Activated CD4-positive, alpha-beta T cell treated with anti-CD3 and anti-CD28 coated beads, Interleukin-2, amount 10 ng/mL, durations not matched to agents 24 days and 14 days (primary cell): ENCODE results near the gene TMEM132D. TPM values are rescaled to one million over a fixed set of nuclear protein-coding genes. Genes with fewer than 3 reads are reported as not detected.

Source experiments
- DNase-seq: peaks from one replicate; pipeline ENCODE4 v3.0.0; 2022
- H3K27ac Mint-ChIP-seq: one replicate; pipeline ENCODE4 v1.8.0; 2022; ENCODE audit warnings: mild to moderate bottlenecking, mixed read lengths
- H3K27me3 Mint-ChIP-seq: one replicate; pipeline ENCODE4 v1.8.0; 2022; ENCODE audit warnings: mixed read lengths
- H3K36me3 Mint-ChIP-seq: one replicate; pipeline ENCODE4 v1.8.0; 2022; ENCODE audit warnings: low read depth, mild to moderate bottlenecking, mixed read lengths
- H3K4me1 Mint-ChIP-seq: one replicate; pipeline ENCODE4 v1.8.0; 2021; ENCODE audit warnings: mixed read lengths
- H3K4me3 Mint-ChIP-seq: one replicate; pipeline ENCODE4 v1.8.0; 2022; ENCODE audit warnings: mild to moderate bottlenecking, moderate library complexity, mixed read lengths
- H3K9me3 Mint-ChIP-seq: one replicate; pipeline ENCODE4 v1.8.0; 2021; ENCODE audit warnings: mixed read lengths
- intact Hi-C: fragments of 100-400 bp; cut with micrococcal nuclease; formaldehyde crosslinking; loops from one replicate; pipeline ENCODE4 v1.15.1; 2023
- total RNA-seq: library from RNA; stranded (reverse); gene quantifications from 2 replicates; pipeline ENCODE4 v1.2.3, GENCODE V29; 2022

The TMEM132D gene
- total RNA-seq, 1 donor from 2014 or later, result not detected

- H3K9me3 Mint-ChIP-seq, result peaks cover 15% of the 10 kb centered on the region
- H3K36me3 Mint-ChIP-seq, result no peaks in the 10 kb centered on the region
- H3K27ac Mint-ChIP-seq, result no peak overlapping the region
- no peak overlapping the region for H3K4me3 Mint-ChIP-seq
- intact Hi-C loops, result no loop called here
- no peak for DNase-seq
- no peaks in the 10 kb centered on the region for H3K4me1 Mint-ChIP-seq
- H3K27me3 Mint-ChIP-seq, result no peaks in the 10 kb centered on the region
These were observed 288.8 kb downstream of the TMEM132D start for GRCh38 chr12:129615001-129615400.

GRCh38 chr12:129614221-129614885, 289.5 kb downstream of the TMEM132D start:
- no peaks in the 10 kb centered on the region for H3K27me3 Mint-ChIP-seq
- intact Hi-C loops, result no loop called here
- no peak for DNase-seq
- H3K36me3 Mint-ChIP-seq, result no peaks in the 10 kb centered on the region
- H3K9me3 Mint-ChIP-seq, result peaks cover 15% of the 10 kb centered on the region
- no peaks in the 10 kb centered on the region for H3K4me1 Mint-ChIP-seq
- no peak overlapping the region for H3K4me3 Mint-ChIP-seq
- no peak overlapping the region for H3K27ac Mint-ChIP-seq

- no peak for DNase-seq
- Mint-ChIP-seq H3K4me1 (no peaks in the 10 kb centered on the region), H3K4me3 (no peak overlapping the region), H3K9me3 (peaks cover 15% of the 10 kb centered on the region), H3K36me3 (no peaks in the 10 kb centered on the region), H3K27ac (no peak overlapping the region), H3K27me3 (no peaks in the 10 kb centered on the region)
- intact Hi-C loops, result no loop called here
These were observed 290.5 kb downstream of the TMEM132D start for GRCh38 chr12:129613314-129613713.

GRCh38 chr12:129610601-129611120, 293.2 kb downstream of the TMEM132D start:
- no peaks in the 10 kb centered on the region for H3K36me3 Mint-ChIP-seq
- no peaks in the 10 kb centered on the region for H3K4me1 Mint-ChIP-seq
- intact Hi-C loops, result no loop called here
- no peaks in the 10 kb centered on the region for H3K27me3 Mint-ChIP-seq
- H3K4me3 Mint-ChIP-seq, result no peak overlapping the region
- no peak overlapping the region for H3K27ac Mint-ChIP-seq
- no peak for DNase-seq
- peaks cover 6% of the 10 kb centered on the region for H3K9me3 Mint-ChIP-seq

GRCh38 chr12:129607756-129608155, 296.1 kb downstream of the TMEM132D start:
- Mint-ChIP-seq H3K4me3 (no peak overlapping the region), H3K36me3 (no peaks in the 10 kb centered on the region), H3K27ac (no peak overlapping the region), H3K9me3 (peaks cover 3% of the 10 kb centered on the region), H3K4me1 (no peaks in the 10 kb centered on the region), H3K27me3 (no peaks in the 10 kb centered on the region)
- no peak for DNase-seq
- intact Hi-C loops, result no loop called here

- no peaks in the 10 kb centered on the region for H3K27me3 Mint-ChIP-seq
- H3K4me1 Mint-ChIP-seq, result no peaks in the 10 kb centered on the region
- H3K4me3 Mint-ChIP-seq, result no peak overlapping the region
- H3K9me3 Mint-ChIP-seq, result peaks cover 3% of the 10 kb centered on the region
- DNase-seq, result no peak
- H3K27ac Mint-ChIP-seq, result no peak overlapping the region
- no peaks in the 10 kb centered on the region for H3K36me3 Mint-ChIP-seq
- intact Hi-C loops, result no loop called here
These were observed 296.5 kb downstream of the TMEM132D start for GRCh38 chr12:129607301-129607700.

- Mint-ChIP-seq H3K4me3 (no peak overlapping the region), H3K27ac (no peak overlapping the region), H3K4me1 (no peaks in the 10 kb centered on the region), H3K27me3 (no peaks in the 10 kb centered on the region), H3K36me3 (no peaks in the 10 kb centered on the region), H3K9me3 (no peaks in the 10 kb centered on the region)
- intact Hi-C loops, result no loop called here
- DNase-seq, result no peak
These were observed 297.6 kb downstream of the TMEM132D start for GRCh38 chr12:129606239-129606638.

GRCh38 chr12:129605666-129606065, 298.2 kb downstream of the TMEM132D start:
- H3K4me3 Mint-ChIP-seq, result no peak overlapping the region
- H3K9me3 Mint-ChIP-seq, result no peaks in the 10 kb centered on the region
- H3K27me3 Mint-ChIP-seq, result no peaks in the 10 kb centered on the region
- H3K27ac Mint-ChIP-seq, result no peak overlapping the region
- no peak for DNase-seq
- intact Hi-C loops, result no loop called here
- H3K4me1 Mint-ChIP-seq, result no peaks in the 10 kb centered on the region
- no peaks in the 10 kb centered on the region for H3K36me3 Mint-ChIP-seq

GRCh38 chr12:129604506-129604905, 299.3 kb downstream of the TMEM132D start:
- H3K27me3 Mint-ChIP-seq, result no peaks in the 10 kb centered on the region

GRCh38 chr12:129599406-129599805, 304.4 kb downstream of the TMEM132D start:
- H3K9me3 Mint-ChIP-seq, result peaks cover 3% of the 10 kb centered on the region
- H3K27me3 Mint-ChIP-seq, result no peaks in the 10 kb centered on the region
- H3K27ac Mint-ChIP-seq, result no peak overlapping the region
- H3K36me3 Mint-ChIP-seq, result no peaks in the 10 kb centered on the region
- no peak for DNase-seq
- intact Hi-C loops, result no loop called here
- H3K4me3 Mint-ChIP-seq, result no peak overlapping the region
- no peaks in the 10 kb centered on the region for H3K4me1 Mint-ChIP-seq

More at GRCh38 chr12:129604506-129604905, 299.3 kb downstream of the TMEM132D start:
- no peaks in the 10 kb centered on the region for H3K9me3 Mint-ChIP-seq
- no peaks in the 10 kb centered on the region for H3K4me1 Mint-ChIP-seq
- intact Hi-C loops, result no loop called here
- H3K27ac Mint-ChIP-seq, result no peak overlapping the region
- H3K36me3 Mint-ChIP-seq, result no peaks in the 10 kb centered on the region
- DNase-seq, result no peak
- no peak overlapping the region for H3K4me3 Mint-ChIP-seq

GRCh38 chr12:129594098-129594497, 309.7 kb downstream of the TMEM132D start:
- Mint-ChIP-seq H3K9me3 (peaks cover 14% of the 10 kb centered on the region), H3K27me3 (no peaks in the 10 kb centered on the region), H3K36me3 (no peaks in the 10 kb centered on the region), H3K27ac (no peak overlapping the region), H3K4me1 (no peaks in the 10 kb centered on the region), H3K4me3 (no peak overlapping the region)
- DNase-seq, result no peak
- intact Hi-C loops, result no loop called here

- no peaks in the 10 kb centered on the region for H3K27me3 Mint-ChIP-seq
- no peaks in the 10 kb centered on the region for H3K36me3 Mint-ChIP-seq
- peaks cover 21% of the 10 kb centered on the region for H3K9me3 Mint-ChIP-seq
- intact Hi-C loops, result no loop called here
- H3K27ac Mint-ChIP-seq, result no peak overlapping the region
- H3K4me1 Mint-ChIP-seq, result no peaks in the 10 kb centered on the region
- no peak overlapping the region for H3K4me3 Mint-ChIP-seq
- no peak for DNase-seq
These were observed 311.4 kb downstream of the TMEM132D start for GRCh38 chr12:129592449-129592848.

GRCh38 chr12:129589503-129589902, 314.3 kb downstream of the TMEM132D start:
- no peaks in the 10 kb centered on the region for H3K4me1 Mint-ChIP-seq
- no peak overlapping the region for H3K4me3 Mint-ChIP-seq
- H3K36me3 Mint-ChIP-seq, result no peaks in the 10 kb centered on the region
- DNase-seq, result no peak
- H3K27me3 Mint-ChIP-seq, result no peaks in the 10 kb centered on the region
- H3K27ac Mint-ChIP-seq, result no peak overlapping the region
- peaks cover 17% of the 10 kb centered on the region for H3K9me3 Mint-ChIP-seq
- intact Hi-C loops, result no loop called here

- Mint-ChIP-seq H3K36me3 (no peaks in the 10 kb centered on the region), H3K4me1 (no peaks in the 10 kb centered on the region), H3K4me3 (no peak overlapping the region), H3K9me3 (peaks cover 17% of the 10 kb centered on the region), H3K27ac (no peak overlapping the region), H3K27me3 (no peaks in the 10 kb centered on the region)
- intact Hi-C loops, result no loop called here
- no peak for DNase-seq
These were observed 315.7 kb downstream of the TMEM132D start for GRCh38 chr12:129588142-129588541.

GRCh38 chr12:129585296-129585695, 318.5 kb downstream of the TMEM132D start:
- Mint-ChIP-seq H3K36me3 (no peaks in the 10 kb centered on the region), H3K4me1 (no peaks in the 10 kb centered on the region), H3K27me3 (no peaks in the 10 kb centered on the region), H3K27ac (no peak overlapping the region), H3K9me3 (peaks cover 17% of the 10 kb centered on the region), H3K4me3 (no peak overlapping the region)
- DNase-seq, result no peak
- intact Hi-C loops, result no loop called here
